Measurements from ENCODE around the gene SH3GLB2. TPM values are rescaled to one million over a fixed set of nuclear protein-coding genes. Genes with fewer than 3 reads are reported as not detected.

SH3GLB2 gene
- total RNA-seq: 132 and 203 TPM in 2 replicates
- 182 and 187 TPM in 2 replicates for polyA plus RNA-seq

DNA sequence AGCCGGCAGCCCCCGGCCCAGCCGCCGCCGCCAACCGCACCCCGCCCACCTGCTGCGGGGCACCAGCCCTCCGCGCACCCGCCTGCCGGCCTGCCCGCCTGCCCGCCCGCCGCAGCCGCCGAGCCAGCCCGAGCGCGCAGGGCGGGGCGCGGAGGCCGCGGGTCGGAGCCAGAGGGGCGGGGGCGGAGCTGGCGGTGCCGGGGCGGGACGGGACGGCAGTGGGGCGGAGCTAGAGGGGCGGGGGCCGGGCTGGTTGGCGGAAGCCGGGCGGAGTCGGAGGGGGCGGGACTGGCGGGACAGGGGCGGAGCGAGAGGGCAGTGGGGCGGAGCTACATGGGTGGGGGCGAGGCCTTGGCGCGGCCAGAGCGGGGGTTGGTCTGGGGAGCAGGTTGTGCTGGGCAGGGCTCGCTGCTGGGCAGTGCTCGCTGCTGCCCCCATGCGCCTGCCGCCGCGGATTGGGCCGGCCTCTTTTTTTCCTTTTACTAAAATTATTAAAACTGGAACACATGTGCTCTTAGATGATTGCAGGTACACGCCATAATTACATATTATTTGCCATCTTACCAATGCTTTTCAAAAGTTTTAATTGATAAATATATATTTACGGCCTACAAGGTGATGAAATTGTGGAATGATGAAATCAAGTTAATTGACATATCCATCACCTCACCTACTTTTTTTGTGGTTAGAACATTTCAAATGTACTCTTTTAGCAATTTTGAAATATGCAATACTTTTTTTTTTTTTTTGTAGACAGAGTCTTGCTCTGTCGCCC lies at the start of gene SH3GLB2:
Gene SH3GLB2 (minus strand): TSS at position 140 of the 775 bp plus-strand sequence. CDS start 177 bp downstream, outside the sequence.
- TF ChIP-seq, protein P1, sequence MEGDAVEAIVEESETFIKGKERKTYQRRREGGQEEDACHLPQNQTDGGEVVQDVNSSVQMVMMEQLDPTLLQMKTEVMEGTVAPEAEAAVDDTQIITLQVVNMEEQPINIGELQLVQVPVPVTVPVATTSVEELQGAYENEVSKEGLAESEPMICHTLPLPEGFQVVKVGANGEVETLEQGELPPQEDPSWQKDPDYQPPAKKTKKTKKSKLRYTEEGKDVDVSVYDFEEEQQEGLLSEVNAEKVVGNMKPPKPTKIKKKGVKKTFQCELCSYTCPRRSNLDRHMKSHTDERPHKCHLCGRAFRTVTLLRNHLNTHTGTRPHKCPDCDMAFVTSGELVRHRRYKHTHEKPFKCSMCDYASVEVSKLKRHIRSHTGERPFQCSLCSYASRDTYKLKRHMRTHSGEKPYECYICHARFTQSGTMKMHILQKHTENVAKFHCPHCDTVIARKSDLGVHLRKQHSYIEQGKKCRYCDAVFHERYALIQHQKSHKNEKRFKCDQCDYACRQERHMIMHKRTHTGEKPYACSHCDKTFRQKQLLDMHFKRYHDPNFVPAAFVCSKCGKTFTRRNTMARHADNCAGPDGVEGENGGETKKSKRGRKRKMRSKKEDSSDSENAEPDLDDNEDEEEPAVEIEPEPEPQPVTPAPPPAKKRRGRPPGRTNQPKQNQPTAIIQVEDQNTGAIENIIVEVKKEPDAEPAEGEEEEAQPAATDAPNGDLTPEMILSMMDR (IDR thresholded peaks at IDR 0.05; ENCODE audit: low read depth, low read length): peak; percentile 83
- peaks cover 14% of the 10 kb centered on the region for H3K4me1 ChIP-seq (ENCODE audit: low read depth)
- no peaks in the 10 kb centered on the region for H3K9me3 ChIP-seq (ENCODE audit: low read depth)
- no peaks in the 10 kb centered on the region for H3K27me3 ChIP-seq
- peak within 1 kb of the TSS; percentile 47 for H3K4me3 ChIP-seq
- DNase-seq (ENCODE audit: low read depth in 1 of 2, low spot score in 1 of 2): peak; percentile 96 to 98
- H3K36me3 ChIP-seq: no peaks in the 10 kb centered on the region
- peak within 1 kb of the TSS; percentile 76 for H3K27ac ChIP-seq

DNA sequence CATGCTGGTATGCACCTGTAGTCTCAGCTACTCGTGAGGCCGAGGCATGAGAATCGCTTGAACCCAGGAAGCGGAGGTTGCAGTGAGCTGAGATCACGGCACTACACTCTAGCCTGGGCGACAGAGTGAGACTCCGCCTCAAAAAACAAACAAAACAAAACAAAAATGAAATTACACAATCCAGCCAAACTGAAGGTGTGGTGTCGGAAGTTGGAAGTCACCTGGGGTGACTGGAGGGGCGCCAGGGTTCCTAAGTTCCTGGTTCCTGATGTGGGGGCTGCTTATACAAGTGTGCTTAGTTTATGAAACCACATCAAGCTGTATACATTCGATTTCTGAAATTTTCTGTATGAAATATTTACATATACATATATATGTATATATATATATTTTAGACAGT lies 49.1 kb upstream of the SH3GLB2 start:
- Histone ChIP-seq H3K4me3 (no peak overlapping the region), H3K36me3 (no peaks in the 10 kb centered on the region), H3K27ac (no peak overlapping the region), H3K9me3 (ENCODE audit: low read depth) (no peaks in the 10 kb centered on the region), H3K4me1 (ENCODE audit: low read depth) (peaks cover 6% of the 10 kb centered on the region), H3K27me3 (no peaks in the 10 kb centered on the region)
- TF ChIP-seq, protein P1 (IDR thresholded peaks at IDR 0.05; ENCODE audit: low read depth, low read length): no peak
- DNase-seq (ENCODE audit: low read depth in 1 of 2, low spot score in 1 of 2): no peak

DNA sequence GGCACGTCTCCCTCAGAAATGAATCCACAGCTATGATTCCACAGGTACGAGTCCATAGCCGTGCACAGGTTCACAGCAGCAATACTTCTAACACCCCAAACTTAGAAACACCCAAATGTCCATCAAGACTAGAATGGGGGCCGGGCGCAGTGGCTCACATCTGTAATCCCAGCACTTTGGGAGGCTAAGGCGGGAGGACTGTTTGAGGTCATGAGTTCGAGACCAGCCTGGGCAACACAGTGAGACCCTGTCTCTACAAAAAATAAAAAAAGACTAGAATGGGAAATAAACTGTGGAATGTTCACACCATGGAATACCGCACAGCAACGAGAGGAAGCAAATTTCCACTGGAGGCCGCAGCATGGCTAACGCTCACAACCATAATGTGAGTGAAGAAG lies 48.5 kb upstream of the SH3GLB2 start:
- Histone ChIP-seq H3K36me3 (no peaks in the 10 kb centered on the region), H3K4me3 (no peak overlapping the region), H3K27me3 (no peaks in the 10 kb centered on the region), H3K9me3 (ENCODE audit: low read depth) (no peaks in the 10 kb centered on the region), H3K27ac (no peak overlapping the region), H3K4me1 (ENCODE audit: low read depth) (no peaks in the 10 kb centered on the region)
- TF ChIP-seq, protein P1 (IDR thresholded peaks at IDR 0.05; ENCODE audit: low read depth, low read length): no peak
- no peak for DNase-seq (ENCODE audit: low read depth in 1 of 2, low spot score in 1 of 2)

DNA sequence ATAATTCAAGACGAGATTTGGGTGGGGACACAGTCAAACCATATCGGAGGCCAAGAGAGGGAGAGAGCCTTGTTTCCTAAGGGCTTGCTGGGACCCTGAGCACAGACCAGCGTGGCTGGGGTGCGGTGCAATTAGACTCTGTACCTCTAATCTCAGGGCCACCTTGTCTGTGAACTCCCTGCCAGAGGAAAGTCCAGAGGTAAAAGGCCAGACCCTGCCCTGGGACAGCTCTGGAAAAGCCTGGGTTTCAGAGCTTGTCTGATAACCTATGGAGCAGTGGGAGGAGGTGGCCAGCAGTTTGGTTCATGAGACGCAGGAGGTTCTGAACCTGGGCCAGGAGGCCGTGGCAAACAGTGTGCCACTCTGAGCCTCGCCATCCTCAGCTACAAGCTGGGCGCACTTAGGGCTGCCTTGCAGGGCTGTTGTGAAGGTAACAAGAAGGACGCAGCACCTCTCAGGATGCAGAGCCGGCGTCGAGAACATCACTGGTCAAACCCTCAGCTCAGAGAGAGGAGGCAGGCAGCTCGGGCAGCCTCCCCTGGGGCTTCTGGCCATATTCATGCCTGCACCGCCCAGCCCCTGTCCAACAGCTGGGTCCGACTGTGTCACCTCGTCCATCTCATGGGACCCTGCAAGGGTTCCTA lies 48.0 kb upstream of the SH3GLB2 start:
- TF ChIP-seq, protein P1 (IDR thresholded peaks at IDR 0.05; ENCODE audit: low read depth, low read length): no peak
- no peak for DNase-seq (ENCODE audit: low read depth in 1 of 2, low spot score in 1 of 2)
- Histone ChIP-seq H3K27ac (no peak overlapping the region), H3K4me3 (no peak overlapping the region), H3K36me3 (no peaks in the 10 kb centered on the region), H3K4me1 (ENCODE audit: low read depth) (no peaks in the 10 kb centered on the region), H3K27me3 (no peaks in the 10 kb centered on the region), H3K9me3 (ENCODE audit: low read depth) (no peaks in the 10 kb centered on the region)

DNA sequence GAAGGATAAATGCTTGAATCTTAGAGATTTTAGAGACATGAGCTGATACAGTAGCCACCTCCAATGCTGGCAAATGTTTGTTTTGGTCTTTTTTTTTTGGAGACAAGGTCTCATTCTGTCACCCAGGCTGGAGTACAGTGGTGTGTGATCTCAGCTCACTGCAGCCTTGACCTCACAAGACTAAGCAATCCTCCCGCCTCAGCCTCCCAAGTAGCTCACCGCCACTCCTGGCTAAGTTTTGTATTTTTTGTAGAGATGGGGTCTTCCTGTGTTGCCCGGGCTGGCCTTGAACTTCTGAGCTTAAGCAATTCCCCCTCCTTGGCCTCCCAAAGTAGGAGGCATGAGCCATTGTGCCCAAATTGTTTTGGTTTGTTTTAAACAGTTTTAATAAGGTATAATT lies 46.0 kb upstream of the SH3GLB2 start:
- Histone ChIP-seq H3K27me3 (no peaks in the 10 kb centered on the region), H3K4me3 (no peak overlapping the region), H3K27ac (no peak overlapping the region), H3K9me3 (ENCODE audit: low read depth) (no peaks in the 10 kb centered on the region), H3K4me1 (ENCODE audit: low read depth) (no peaks in the 10 kb centered on the region), H3K36me3 (no peaks in the 10 kb centered on the region)
- DNase-seq (ENCODE audit: low read depth in 1 of 2, low spot score in 1 of 2): no peak
- TF ChIP-seq, protein P1 (IDR thresholded peaks at IDR 0.05; ENCODE audit: low read depth, low read length): no peak

All from cardiac muscle cell (in vitro differentiated cells and primary cell).